Activated T-cell treated with anti-CD3 and anti-CD28 coated beads for 48 hours (primary cell): ENCODE results near the gene MT1E.
"Not testable (repeated sequence)": the region's sequence is repeated elsewhere in the genome, so short reads cannot be mapped to it uniquely, and the experiment has no call there.

Experiments
- DNase-seq: peaks from one replicate; pipeline ENCODE4 v3.0.0-alpha.2; 2020; ENCODE audit warnings: low read depth

The MT1E gene

DNA sequence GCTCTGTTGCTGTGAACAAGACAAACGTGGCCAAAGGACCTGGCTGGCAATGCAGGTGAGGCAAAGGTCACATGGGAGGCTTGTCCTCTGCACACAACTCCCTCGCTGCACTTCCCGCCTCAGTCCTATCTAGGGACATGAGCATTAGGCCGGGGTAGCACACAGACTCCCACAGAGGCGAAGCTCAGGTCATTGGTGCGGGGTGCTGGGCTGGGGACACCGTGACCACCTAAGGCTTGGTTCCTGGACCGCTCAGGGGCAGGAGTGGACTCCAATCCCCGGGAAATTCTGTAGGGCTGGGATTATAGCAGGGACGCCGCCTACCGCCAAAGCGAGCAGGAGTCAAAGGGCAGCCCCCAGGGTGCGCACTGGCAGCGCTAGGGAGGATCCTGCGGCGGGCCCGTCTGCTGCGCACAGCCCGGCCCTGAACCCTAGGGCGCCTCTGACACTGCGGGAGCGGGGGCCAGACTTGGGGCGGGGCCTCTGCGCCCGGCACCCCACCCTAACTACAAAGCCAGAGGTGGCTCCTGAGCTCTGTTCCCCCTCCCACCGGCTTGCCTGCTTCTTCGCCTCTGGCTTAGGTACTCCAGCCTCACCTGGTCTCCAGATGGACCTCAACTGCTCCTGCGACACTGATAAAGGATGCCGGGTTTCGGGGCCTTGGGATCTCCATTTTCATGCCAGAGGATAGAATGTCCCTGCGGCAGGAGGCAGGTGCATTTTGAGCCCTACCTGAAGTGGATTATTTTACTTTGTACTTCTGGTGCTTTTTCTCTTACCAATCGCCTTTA lies 22.3 kb downstream of the MT1E start:
- DNase-seq: no peak

DNA sequence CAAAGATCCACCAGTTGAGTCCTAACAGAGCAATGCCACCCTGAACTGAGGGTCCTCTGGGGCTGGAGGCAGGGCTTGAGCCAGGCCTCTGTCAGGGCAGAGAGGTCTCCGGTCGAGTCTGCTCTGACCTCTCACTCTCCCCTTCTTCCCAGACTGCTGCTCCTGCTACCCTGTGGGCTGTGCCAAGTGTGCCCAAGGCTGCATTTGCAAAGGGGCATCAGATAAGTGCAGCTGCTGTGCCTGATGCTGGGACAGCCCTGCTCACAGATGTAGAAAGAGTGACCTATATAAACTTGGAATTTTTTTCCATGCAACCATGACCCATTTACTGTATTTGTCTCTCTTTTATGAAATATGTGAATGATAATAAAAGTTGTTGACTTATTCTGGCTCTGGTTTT lies 23.7 kb downstream of the MT1E start:
- no peak for DNase-seq

DNA sequence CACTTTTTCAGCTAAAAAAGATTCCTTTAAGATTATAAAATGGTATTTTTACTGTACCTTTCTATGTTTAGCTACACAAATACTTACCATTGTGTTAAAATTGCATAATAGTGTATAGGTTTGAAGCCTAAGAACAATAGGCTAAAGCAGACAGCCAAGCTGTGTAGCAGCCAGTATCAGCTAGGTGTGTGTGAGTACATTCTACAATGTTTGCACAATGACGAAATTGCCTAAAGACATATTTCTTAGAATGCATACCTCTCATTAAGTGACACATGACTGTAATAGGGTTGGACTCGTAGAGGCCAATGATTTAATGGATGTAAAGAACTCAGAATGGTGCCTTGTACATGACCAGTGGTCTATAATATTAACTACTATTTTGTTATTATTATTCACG lies 24.2 kb downstream of the MT1E start:
- no peak for DNase-seq

DNA sequence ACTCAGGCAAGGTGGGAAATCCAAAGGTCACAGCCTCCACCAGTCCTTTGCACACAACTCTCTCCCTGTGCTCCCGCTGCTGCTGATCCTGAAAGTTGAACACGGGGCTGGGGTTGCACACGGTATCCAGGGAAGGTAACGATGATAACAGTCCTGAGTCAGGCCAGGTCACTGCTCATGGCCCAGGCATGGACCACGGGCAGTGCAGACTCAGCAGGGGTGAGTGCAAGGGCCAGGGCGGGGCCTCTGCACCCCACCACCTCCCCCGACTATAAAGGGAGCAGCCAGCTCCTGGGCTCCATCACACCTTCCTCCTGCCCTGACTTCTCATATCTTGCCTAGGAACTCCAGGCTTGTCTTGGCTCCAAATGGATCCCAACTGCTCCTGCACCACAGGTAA lies 26.0 kb downstream of the MT1E start, which contains the start of gene MT1B:
MT1B (plus strand) TSS at position 301 of the 400 bp plus-strand sequence; CDS start at position 369, 68 bp downstream.
- no peak for DNase-seq

DNA sequence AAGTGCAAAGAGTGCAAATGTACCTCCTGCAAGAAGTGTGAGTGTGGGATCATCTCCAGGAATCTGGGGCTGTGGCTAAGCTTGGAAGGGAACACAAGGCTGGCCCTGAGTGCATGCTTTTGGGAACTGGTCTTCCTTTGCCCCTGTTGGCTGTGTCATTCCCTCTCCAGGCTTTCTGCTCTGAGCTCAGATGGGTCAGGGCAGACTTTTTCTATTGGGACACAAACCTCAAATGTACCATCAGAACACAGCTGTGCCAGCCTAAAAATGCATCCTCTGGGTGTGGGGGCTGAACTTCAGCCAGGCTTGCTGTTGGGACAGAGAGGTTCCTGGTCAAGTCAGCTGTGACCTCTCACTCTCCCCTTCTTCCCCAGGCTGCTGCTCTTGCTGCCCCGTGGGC lies 27.0 kb downstream of the MT1E start:
- DNase-seq: no peak

DNA sequence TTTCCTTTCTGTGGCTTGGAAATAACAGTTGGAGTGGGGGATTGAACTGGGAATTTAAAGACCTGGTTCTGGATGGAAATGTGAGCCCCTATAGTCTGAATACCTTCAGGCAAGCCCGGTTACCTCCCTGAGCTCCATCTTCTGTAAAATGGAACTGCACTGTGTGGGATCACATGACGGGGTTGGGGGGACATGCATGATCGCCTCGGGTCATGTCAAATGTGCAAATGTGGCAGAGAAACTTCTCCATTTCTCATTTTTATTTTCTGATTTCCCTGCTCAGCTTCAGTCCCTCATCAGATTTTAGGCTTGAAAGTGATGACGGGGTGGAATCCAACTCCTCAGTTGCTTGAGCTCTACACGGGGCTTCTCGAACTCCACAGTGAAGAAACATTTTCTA lies 27.6 kb downstream of the MT1E start:
- DNase-seq: no peak

DNA sequence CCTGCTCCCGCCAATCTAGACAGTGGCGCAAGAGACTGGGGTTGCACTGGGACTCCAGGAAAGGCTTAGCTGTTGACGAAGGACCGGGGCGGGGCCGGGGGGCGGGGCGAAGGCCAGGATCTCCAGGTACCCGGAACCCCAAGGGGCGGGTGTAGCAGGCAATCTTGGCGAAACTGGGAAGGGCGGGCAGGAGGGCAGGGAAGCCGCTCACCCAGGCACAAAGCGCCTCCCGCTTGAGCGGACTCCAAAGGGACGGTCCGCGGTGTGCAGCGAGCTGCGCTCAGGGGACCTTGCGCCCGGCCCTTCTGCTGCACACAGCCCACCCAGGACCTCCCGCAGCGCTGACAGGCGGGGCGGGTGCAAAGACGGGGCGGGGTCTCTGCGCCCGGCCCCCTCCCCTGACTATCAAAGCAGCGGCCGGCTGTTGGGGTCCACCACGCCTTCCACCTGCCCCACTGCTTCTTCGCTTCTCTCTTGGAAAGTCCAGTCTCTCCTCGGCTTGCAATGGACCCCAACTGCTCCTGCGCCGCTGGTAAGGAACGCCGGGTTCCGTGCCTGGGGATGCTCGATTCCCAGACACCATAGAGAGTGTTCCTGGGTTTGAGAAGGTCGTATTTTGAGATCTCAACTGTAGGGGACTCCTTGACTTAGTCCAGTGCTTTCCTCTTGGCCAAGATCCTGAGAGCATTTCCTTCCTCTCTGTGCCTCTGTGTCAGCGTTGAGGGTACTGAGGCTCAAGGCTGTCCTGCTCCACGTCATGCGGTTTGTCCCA lies 32.2 kb downstream of the MT1E start, which contains the start of gene MT1F:
MT1F (plus strand) TSS at position 405 of the 772 bp plus-strand sequence; CDS start at position 505, 100 bp downstream.
- peak; percentile 68 for DNase-seq

DNA sequence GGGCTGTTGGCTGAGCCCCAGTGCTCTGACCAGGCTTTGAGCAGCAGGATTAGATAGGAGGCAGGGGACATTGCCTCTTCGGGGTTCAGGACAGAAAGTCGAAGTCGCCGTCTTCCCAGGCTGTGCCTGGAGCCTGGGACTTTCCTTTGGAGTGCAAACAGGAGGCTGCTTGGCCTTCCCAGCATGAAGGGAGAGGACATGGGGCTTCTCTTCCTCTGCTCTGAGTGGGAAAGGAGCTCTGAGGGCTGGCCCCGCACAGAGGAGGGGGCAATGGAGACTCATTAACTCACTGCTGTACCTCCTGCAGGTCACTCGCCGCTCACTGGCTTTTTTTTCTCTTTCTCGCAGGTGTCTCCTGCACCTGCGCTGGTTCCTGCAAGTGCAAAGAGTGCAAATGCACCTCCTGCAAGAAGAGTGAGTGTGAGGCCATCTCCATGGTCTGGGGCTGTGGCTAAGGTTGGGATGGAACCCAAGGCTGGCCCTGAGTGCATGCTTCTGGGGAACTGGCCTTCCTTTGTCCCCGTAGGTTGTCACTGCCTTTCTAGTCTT lies 32.8 kb downstream of the MT1E start:
- DNase-seq: no peak

DNA sequence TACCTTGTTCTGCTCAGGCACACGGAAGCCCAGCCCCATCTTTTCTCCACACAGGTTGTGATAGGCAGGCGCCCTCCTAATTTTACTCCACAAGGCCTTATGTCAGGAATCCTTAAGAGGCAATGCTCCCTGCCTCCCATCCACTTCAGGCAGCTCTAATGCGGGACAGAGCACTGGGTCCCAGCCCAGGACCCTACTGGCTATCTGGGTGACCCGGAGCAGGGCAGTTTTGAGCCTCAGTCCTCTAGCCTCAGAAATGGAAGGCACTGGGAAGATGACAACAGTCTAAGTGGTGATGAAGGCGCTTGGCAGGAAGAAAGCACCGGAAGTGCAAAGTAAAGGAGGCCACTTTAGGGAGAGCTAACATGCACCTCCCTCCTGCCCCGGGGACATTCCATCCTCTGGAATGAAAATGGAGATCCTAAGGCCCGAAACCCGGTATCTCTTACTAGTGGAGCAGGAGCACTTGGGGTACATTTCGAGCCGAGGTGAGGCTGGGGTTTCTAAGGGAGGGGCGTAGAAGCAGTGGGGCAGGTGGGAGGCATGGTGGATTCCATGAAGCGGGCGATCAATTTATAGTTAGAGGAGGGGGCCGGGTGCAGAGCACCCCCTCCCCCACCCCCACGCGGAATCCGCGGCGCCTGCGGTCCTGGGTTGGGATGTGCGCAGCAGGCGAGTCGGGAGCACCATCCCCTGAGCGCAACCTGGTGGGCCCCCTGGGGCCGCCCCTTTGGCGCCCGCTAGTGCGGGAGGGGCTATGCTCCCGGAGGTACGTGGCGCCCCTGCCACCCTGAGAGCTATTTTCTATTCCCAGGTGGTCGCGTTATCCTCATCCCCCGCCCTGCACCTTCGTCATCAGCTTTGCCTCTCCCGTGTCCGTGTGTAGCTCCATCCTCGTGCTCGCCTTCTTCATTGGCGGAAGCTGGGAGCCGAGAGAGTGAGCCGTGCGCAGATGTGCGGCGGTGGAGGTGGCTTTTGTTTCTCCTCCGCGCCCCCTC lies 37.1 kb downstream of the MT1E start:
- no peak for DNase-seq

DNA sequence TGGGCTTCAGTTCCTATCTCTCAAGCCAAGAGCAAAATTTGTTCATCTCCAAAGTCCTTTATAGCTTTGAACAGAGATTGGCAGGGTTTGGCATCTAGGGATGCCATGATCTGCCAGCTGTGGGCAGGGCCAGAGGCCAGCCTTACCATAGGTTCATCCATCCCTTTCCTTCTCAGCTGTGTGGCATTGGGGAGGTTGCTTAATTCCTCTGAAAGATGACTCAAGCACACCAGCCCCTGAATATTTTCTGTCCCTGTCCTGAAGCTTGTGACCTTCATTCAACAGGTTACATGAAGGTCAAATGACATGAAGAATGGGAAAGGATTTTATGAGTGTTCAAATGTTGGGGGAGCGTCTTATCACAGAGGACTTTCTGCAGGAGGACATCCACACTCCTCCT lies 38.9 kb downstream of the MT1E start:
- DNase-seq: no peak

DNA sequence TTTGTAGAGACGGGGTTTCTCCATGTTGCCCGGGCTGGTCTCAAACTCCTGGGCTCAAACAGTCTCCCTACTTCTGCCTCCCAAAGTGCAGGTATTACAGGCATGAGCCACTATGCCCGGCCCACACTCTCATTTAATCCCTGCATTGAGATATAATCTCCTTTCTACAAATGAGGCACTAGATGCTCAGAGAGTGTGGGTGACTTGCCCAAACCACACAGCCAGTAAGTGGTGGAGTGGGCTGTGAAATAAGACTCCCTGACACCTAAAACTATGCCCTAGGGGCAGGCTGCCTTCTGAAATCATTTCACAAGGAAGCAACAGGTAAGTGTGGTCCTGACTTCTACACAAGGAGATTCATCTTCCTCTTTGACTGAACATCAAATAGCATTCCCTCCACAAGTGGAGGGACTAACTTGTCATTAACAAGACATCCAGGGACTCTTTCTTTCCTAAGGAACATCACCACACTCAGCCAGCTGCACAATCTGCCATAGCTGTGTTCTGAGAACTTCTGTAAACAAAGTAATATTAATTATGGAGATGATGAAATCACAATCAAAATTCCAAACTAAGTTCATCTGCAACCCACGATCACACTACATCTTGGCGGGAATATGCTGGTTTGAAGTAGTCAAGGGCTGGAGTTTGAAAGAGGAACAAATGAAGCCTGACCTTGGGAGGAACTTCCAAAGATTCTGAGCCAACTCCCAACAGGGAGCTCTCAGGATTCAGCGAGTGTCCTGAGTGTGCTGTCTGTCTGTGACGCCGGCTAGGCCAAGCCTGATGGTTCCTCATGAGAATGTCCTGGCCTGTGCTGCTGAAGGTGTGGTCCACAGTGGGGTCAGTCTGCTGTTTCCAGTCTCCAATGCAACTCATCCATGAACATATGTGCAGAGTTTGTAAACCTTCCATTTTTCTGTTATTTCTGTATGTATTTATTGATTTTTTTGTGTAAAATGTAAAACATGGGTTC lies 40.0 kb downstream of the MT1E start:
- DNase-seq: not testable (repeated sequence)

DNA sequence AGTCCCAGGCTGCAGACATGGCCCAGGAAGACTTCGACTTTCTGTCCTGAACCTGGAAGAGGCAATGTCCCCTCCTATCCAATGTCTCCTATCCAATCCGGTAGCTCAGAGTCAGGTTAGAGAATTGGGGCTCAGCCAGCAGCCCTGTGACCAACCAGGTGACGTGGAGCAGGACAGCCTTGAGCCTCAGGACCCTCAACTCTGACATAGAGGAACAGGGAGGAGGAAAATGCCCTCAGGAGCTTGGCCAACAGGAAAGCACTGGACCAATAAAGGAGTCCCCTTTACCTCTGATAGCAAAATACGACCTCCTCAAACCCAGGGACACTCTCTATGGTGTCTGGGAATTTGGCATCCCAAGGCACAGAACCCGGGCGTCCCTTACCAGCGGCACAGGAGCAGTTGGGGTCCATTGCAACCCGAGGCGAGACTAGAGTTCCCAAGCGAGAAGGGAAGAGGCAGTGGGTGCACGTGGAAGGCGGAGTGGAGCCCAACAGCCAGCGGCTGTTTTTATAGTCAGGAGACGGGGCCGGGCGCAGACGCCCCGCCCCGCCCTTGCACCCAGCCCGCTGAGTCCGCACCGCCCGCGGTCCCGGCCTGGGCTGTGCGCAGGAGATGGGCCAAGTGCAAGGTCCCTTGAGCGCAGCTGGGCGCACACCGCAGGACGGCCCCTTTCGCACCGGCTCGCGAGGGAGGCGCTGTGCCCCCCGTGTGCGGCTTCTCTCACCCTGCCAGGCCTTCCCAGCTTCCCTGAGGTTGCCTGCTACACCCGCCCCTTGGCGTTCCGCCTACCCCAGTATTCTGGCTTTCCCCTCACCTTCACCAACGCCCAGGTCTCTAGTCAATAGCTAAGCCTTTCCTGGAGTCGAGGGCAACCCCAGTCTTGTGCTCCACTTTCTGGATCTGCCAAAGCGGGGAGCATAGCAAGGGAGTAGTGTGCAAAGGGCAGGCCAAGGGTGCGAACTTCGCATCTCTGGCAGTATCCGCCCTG lies 42.3 kb downstream of the MT1E start, which contains the start of gene MT1G:
MT1G (minus strand) TSS at position 485 of the 991 bp plus-strand sequence; CDS start at position 413, 72 bp downstream.
- DNase-seq: peak; percentile 49

DNA sequence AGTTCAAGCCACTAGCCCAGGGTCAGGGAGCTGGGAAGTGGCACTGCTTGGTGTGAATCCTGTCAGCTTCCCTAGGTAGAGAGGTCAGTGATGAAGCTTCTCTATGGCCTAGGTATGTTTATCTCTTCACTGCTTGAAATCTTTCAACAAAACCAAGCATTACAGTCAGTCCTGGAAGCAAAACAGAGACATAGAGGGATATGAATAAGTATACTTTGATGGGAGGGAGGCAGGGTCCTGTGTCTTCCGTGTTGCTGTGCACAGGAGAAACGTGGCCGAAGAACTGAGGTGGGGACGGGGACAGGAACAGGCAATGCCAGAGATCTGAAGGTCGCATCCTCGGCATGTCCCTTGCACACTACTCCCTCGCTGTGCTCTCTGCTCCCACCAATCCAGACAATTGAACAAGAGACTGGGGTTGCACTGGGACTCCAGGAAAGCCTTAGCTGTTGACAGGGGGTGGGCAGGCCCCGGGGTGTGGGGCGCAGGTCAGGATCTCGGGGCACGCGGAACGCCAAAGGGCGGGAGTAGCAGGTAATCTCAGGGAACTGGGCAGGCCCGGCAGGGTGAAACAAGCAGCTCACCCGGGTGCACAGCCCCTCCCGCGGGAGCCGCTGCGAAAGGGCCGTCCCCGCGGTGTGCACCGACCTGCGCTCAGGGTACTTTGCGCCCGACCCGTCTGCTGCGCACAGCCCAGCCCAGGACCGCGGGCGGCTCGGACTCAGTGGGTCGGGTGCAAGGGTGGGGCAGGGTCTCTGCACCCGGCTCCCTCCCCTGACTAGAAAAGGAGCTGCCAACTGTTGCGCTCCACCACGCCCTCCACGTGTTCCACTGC lies 43.6 kb downstream of the MT1E start, which contains the start of gene MT1H:
MT1H (plus strand) TSS at position 810 of the 835 bp plus-strand sequence. CDS start 71 bp downstream, outside the sequence.
- peak; percentile 30 for DNase-seq

DNA sequence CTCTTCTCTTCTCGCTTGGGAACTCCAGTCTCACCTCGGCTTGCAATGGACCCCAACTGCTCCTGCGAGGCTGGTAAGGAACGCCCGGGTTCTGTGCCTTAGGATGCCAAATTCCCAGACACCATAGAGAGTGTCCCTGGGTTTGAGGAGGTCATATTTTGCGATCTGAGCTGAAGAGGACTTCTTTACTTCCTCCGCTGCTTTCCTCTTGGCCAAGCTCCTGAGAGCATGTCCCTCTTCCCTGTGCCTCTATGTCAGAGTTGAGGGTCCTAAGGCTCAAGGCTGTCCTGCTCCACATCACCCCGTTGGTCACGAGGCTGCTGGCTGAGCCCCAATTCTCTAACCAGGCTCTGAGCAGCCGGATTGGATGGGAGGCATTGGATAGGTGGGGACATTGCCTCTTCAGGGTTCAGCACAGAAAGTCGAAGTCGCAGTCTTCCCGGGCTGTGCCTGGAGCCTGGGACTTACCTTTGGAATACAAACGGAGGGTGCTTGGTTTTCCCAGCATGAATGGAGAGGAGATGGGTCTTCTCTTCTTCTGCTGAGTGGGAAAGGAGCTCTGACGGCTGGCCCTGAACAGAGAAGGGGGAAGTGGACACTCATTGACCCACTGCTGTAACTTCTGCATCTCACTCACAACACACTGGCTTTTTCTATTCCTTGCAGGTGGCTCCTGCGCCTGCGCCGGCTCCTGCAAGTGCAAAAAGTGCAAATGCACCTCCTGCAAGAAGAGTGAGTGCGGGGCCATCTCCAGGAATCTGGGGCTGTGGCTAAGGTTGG lies 44.4 kb downstream of the MT1E start:
- no peak for DNase-seq

DNA sequence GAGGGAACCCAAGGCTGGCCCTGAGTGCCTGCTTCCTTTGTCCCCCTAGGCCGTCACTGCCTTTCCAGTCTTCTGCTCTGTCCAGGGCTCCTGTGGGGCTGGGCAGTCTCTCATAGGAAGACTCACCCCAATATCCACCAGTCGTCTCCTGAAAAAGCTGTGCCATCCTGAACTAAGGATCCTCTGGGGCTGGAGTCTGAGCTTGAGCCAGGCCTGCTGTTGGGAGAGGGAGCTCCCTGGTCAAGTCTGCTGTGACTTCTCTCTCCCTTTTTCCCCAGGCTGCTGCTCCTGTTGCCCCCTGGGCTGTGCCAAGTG lies 45.0 kb downstream of the MT1E start:
- no peak for DNase-seq

DNA sequence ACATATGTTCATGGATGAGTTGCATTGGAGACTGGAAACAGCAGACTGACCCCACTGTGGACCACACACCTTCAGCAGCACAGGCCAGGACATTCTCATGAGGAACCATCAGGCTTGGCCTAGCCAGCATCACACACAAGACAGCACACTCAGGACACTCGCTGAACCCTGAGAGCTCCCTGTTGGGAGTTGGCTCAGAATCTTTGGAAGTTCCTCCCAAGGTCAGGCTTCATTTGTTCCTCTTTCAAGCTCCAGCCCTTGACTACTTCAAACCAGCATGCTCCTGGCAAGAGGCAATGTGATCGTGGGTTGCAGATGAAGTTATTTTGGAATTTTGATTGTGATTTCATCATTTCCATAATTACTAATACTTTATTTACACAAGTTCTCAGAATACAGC lies 46.1 kb downstream of the MT1E start:
- not testable (repeated sequence) for DNase-seq

DNA sequence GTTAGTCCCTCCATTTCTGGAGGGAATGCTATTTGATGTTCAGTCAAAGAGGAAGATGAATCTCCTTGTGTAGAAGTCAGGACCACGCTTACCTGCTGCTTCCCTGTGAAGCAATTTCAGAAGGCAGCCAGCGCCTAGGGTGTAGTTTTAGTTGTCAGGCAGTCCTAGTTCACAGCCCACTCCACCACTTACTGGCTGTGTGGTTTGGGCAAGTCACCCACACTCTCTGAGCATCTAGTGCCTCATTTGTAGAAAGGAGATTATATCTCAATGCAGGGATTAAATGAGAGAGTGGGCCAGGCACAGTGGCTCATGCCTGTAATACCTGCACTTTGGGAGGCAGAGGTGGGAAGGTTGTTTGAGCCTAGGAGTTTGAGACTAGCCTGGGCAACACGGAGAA lies 46.6 kb downstream of the MT1E start:
- not testable (repeated sequence) for DNase-seq
